Mammary epithelial cell (primary cell): Measurements from ENCODE around the gene SYTL3.

Experiments
- CTCF ChIP-seq, 2 donors: IDR thresholded peaks in 1 of 2; conservative IDR thresholded peaks in 1 of 2; 2 replicates each; pipeline ENCODE4 v1.5.1; 2011 to 2012; ENCODE audit warnings: inconsistent platforms in 2 of 2, low read length in 2 of 2, mild to moderate bottlenecking in 2 of 2, control low read depth in 1 of 2, low read depth in 1 of 2; ENCODE audit not compliant: insufficient read depth in 1 of 2; ENCODE audit errors: extremely low read depth in 1 of 2
- EZH2 ChIP-seq: IDR thresholded peaks from 2 replicates; pipeline ENCODE4 v1.6.1; 2012; ENCODE audit warnings: low read length, inconsistent platforms, borderline replicate concordance

GRCh38 chr6:158605266-158605878 lies 44.5 kb upstream of the SYTL3 start:
- TF ChIP-seq CTCF (conservative IDR thresholded peaks at IDR 0.05 in 1 of 2, IDR thresholded peaks at IDR 0.05 in 1 of 2; ENCODE audit: extremely low read depth in 1 of 2, insufficient read depth in 1 of 2, low read depth in 1 of 2, low read length in 2 of 2) (peak; percentile 78), EZH2 (no peak)
